ENCODE data around the gene NUDT17.

- TF ChIP-seq POLR2AphosphoS5 (IDR thresholded peaks at IDR 0.05; ENCODE audit: borderline replicate concordance, low read depth, low read length) (no peak), FOXP2 (optimal IDR thresholded peaks at IDR 0.05; ENCODE audit: control extremely low read depth, extremely low read length, insufficient read depth) (no peak), EZH2 (IDR thresholded peaks at IDR 0.05) (no peak)
Observed at GRCh38 chr1:145855426-145855948, 10.1 kb downstream of the NUDT17 start.
